ENCODE measurements around the gene DNAH3.
"Not testable (repeated sequence)": the region's sequence is repeated elsewhere in the genome, so short reads cannot be mapped to it uniquely, and the experiment has no call there.

The DNAH3 gene

DNA sequence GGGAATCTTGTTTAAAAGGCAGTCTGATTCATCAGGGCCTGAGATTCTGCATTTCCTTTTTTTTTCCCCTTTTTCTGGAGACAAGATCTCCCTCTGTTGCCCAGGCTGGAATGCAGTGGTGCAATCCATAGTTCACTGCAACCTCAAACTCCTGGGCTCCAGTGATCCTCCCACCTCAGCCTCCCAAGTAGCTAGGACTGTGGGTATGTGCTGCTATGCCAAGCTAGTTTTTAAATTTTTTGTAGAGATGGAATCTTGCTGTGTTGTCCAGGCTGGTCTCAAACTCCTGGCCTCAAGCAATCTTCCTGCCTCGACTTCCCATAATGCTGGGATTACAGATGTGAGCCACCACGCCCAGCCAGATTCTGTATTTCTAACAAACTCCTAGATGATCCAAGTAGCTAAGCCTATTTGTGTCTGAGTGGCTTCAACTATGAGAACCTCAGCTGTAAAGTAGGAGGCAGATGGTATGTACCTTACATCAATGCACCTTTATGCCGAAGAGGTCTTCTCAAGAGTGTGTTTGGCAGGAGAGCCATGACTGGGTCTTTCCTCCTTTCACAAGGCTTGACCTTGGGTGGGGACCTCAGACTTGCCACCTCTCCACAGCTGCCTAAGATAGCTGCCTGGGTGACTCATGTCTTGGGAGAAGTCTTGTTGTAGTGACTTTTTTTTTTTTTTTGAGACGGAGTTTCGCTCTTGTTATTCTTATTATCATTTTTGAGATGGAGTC, 18.8 kb upstream of the DNAH3 start:
- DNase-seq = no peak

DNA sequence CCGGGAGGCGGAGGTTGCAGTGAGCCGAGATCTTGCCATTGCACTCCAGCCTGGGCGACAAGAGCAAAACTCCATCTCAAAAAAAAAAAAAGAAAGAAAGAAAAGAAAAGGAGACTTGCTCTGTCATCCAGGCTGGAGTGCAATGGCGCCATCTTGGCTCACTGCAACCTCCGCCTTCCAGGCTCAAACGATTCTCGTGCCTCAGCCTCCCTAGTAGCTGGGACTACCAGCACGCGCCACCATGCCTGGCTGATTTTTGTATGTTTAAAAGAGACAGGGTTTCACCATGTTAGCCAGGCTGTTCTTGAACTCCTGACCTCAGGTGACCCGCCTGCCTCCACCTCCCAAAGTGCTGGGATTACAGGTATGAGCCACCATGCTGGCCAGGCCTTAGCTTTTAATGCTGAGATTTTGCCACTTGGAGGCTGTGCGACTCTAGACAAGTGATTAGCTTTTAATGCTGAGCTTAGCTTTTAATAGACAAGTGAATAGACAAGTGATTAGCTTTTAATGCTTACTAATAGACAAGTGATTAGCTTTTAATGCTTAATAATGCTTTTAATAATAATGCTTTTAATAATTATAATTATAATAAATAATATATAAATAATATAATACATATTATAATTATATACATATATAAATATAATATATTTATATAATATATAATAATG, 17.4 kb upstream of the DNAH3 start:
- no peak for DNase-seq

DNA sequence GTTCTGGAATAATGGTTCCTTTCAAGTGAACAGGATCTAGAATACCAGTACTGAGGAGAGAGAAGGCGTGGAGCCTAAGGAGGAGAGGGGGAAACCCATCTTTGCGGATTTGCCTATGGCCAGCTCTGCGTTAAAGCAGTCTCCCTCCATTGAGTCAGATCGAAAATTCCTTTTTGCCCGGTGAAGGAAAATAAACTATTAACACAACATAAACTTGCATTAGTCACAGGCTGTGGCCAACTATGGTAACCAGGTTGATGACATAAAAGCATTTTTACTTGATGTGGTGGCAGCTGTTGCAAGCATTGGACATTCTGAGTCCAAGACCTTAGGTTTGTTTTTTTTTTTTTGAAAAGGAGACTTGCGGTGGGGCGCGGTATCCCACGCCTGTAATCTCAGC, 16.7 kb upstream of the DNAH3 start:
- no peak for DNase-seq

DNA sequence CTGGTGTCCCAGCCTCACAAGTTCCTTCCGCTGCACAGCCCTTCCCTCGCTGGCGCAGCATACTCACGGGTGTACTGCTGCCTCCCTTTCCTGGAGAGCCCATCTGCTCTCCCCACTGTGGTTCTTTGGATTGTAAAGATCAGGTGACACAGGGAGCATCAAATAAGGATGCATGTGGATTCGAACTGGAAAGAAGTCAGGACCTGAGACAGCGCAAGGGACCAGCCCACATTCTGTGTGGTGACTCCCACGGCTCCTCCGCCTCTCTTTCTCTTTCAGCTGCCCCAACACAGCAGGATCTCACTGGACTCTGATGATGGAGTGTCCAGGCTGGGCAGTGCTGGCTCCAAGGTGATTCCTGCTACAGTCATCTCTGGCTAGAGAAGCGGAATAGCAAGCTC, 15.9 kb upstream of the DNAH3 start:
- no peak for DNase-seq

DNA sequence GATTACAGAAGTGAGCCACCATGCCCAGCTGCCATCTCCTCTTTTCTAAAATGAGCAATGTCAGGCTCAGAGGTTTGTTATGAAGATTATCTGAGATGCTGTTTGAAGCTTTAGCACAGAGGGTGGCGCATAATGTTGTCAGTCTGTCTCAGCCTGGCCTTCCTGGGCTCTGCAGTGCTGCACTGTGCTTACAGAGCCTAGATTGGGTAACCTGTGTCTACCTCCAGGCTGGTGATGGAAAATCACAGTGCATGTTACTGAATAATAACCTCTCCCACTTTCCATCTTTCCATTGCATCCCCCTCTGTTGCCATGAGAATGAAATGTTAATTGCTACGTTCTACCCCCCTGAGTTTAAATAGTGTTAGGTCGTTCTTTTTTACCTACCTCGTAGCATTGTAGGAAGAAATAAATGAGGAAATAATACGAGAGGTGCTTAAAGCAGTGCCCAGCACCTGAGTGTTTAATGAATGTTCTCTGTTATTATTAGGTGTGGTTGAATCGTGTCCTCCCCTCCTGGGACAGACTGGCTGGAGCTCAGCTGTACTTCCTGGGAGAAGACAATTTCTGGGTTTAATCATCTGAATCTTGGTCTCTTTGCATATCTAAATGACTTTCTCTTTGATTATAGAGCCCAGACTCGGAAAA, 14.0 kb upstream of the DNAH3 start:
- DNase-seq = peak in 1 of 51 donors; percentile 19

DNA sequence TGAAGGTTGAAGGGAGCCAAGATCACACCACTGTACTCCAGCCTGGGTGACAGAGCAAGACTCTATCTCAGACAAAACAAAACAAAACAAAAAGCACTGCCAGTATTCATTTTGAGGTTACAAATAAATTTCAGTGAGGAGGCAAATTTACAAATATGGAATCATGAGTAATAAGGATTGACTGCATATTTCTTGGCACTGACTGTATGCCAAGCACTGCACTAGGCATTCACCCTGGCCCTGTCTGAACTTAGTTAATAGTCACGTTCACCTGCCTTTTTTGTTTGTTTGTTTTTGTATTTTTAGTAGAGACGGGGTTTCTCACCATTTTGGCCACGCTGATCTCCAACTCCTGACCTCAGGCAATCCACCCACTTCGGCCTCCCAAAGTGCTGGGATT, 12.9 kb upstream of the DNAH3 start:
- DNase-seq = no peak

DNA sequence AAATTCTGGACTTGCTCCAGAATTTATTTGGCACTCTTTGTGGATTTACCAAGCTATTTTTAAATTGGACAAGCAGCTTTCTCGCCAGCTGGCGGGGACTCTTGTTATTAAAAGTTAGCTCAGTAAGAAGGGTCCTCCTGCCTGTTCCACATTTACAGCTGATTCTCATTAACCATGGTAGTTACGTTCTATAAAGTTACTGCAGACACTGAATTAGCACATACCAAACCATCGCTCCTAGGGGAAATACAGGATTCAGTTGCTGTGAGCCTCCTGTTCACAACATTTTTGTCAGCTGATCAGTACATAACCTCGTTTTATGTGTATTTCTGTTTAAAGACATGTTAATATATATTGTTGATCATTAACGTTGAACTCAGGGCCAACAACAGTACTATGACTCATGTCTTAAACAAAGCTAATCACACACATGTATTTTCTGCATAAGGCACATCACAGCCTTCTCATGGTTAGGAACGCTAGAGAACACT, 12.1 kb upstream of the DNAH3 start:
- peak in 1 of 51 donors; percentile 5 for DNase-seq

DNA sequence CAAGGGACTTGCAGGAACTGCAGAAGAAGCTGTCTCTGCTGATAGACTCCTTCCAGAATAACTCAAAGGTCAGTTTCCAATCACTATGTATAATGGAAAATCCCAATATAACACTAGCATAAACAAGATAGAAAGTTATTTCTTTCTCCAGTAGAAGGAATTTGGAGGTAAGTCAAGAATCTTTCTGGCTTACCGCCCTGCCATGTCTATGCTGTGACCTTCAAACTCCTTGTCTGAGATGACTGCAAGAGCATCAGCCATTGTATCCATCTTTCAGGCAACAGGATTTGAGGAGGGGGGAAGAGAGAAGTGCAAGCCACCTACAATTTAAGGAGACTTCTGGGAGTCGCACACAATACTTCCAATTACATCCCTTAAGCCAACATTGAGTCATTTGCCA, 10.6 kb upstream of the DNAH3 start:
- no peak for DNase-seq

DNA sequence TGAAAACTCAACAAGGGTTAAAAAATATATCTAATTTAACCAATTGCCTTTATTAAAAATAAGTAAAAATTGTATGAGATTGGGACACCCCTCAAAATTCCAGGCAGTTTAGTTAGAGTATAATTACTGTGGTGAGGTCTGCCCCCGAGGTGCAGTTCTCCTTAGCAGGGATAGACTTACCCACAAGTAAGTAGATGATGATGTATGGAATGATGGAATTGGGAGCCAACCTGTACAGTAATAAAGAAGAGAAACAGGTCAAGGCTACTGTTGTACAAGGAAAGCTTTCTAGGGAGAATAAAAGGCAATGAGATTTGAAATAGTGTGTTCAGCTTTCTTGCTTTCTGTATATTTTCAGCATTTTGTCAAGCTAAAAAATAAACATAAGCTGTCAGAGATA, 9.6 kb upstream of the DNAH3 start:
- no peak for DNase-seq

DNA sequence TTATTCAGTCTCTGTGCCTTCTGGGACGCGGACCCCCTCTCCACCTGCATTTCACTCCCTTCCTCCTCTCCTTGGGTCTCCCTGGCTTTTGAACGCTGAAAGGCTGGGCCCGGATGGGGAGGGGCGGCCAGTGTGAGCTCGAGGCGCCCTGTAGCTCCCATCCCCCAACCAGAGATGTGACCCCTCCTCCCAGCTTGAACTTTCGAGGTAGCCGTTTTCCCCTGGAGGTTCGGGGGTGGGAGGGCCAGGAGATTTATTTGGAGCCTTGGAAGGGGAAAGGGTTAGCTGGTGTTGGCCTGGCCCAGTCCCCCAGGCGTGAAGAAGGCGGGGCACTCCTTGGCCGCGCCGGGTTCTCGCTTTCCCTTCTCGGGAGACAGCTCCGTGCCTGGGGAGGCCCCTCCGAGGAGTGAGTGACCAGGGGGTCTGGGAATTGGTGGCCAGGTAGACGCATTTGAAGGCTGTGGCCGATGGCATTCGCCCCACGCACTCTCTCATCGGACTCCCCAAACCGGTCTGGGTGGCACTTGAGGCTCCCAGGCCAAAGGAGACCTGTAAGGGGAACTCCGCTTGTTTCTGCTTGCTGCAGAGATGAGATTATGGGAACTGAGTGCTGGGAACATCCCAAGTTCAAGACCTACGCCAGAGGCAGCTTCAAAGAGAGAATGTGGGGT, 8.8 kb upstream of the DNAH3 start:
- DNase-seq = peak in 7 of 51 donors; percentile 3 to 22 (median 19)

DNA sequence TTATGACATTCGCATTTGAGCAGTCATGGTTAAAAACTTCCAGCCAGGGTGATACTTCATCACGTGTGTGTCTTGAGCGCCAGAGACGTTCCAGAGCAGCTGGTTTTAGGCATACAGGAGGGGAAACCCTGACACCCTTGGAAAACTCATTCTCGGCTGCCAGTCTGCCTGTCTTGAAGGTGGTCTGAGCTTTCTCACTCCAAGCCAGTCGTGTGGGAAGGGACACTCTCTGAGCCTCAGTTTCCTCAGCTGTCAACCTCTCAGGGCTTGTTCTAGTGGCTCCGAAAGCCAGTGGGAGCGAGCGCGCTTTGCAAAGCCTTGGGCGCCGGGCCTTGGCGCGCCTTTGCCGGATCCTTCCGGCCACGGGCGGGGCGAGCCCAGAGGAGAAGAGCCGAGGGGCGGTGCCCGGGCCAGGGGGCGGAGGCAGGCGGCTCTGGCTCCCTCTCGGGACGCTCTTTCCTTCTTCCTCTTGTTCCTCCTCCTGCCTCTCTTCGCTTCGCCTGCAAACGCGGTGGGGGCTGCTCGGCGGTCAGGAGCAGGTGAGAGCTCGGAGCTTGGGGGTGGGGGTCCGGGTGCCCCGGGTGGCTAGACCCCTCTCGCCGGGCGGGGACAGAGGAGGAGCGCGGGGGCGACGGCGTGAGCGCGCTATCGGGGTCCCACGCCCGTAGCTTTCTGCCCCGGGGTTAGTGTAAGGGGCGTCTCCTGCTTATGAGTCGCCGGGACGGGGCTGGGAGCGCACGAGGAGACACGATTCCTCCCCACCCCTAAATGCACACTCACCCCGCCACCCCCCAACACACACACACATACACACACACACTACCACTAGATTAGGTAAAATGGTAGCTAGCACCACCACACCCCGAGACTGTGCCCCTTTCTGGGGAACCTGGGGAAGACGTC, 7.8 kb upstream of the DNAH3 start, which contains the start of gene LDAF1:
Gene LDAF1, plus strand, starts transcription at position 467 of the 903 bp plus-strand sequence. CDS start 2,509 bp downstream, outside the sequence.
- peak in 37 of 51 donors; percentile 3 to 59 (median 26) for DNase-seq

DNA sequence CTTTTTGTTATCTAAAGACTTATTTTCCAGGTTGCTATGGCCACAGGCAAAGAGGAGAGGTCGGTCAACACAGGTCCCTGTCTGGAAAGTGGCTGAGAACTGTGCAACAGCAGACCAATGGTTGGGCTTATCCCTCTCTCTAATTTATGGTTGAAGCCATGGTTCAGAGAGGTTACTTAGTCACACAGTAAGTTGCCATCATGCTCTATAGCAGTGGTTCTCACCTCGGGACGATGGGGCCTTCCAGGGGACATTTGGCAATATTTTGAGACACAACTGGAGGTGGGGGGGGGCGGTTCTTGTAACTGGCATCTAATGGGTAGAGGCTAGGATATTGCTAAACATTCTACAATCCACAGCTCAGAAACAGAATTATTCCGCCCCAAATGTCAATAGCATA, 7.0 kb upstream of the DNAH3 start:
- no peak for DNase-seq

DNA sequence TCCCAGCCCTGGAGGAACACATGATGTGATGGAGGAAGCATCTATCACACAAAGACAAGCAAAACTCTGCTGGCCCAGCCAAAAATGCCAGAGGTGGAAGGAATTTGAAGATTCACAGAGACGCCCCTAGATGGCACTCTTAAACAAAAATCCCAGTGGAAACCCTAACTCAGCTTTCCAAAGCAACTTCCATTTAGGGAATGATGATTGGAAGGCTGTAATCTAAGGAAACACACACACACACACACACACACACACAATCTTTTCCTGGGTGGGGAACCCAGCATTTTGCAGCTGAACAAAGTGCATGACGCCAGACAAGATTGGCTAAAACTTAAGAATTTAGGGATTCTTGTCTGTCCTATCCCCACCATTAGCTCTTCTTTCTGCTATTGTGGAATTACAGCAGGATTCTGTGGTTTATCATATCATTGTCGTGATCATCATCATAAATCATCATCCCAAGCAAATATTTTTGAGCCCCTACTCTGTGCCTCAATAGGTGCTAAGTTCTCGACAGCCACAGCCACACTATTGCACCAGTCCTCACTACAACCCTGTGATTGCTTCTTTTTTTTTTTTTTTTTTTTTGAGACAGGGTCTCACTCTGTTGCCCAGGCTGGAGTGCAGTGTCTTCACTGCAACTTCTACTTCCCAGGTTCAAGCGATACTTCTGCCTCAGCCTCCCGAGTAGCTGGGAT, 6.3 kb upstream of the DNAH3 start:
- DNase-seq = peak in 23 of 51 donors; percentile 1 to 47 (median 9)

DNA sequence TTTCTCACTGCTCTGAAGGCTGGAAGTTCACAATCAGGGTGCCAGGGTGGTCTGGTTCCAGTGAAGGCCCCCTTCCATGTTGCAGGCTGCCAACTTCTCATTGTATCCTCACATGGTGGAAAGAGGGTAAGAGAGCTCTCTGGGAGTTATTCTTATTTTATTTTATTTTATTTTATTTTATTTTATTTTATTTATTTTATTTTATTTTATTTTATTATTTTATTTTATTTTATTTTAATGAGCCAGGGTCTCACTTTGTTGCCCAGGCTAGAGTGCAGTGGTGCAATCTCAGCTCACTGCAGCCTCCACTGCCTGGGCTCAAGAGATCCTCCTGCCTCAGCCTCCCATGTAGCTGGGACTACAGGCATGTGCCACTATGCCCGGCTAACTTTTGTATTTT, 5.4 kb upstream of the DNAH3 start:
- DNase-seq = not testable (repeated sequence)

DNA sequence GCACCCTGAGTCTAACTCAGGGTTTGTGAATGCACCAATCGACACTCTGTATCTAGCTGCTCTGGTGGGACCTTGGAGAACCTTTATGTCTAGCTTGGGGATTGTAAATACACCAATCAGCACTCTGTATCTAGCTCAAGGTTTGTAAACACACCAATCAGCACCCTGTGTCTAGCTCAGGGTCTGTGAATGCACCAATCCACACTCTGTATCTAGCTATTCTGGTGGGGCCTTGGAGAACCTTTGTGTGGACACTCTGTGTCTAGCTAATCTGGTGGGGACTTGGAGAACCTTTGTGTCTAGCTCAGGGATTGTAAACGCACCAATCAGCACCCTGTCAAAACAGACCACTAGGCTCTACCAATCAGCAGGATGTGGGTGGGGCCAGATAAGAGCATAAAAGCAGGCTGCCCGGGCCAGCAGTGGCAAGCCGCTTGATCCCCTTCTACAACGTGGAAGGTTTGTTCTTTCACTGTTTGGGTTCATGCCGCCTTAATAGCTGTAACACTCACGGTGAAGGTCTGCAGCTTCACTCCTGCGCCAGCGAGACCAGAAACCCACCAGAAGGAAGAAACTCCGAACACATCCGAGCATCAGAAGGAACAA, 2.6 kb upstream of the DNAH3 start:
- not testable (repeated sequence) for DNase-seq

DNA sequence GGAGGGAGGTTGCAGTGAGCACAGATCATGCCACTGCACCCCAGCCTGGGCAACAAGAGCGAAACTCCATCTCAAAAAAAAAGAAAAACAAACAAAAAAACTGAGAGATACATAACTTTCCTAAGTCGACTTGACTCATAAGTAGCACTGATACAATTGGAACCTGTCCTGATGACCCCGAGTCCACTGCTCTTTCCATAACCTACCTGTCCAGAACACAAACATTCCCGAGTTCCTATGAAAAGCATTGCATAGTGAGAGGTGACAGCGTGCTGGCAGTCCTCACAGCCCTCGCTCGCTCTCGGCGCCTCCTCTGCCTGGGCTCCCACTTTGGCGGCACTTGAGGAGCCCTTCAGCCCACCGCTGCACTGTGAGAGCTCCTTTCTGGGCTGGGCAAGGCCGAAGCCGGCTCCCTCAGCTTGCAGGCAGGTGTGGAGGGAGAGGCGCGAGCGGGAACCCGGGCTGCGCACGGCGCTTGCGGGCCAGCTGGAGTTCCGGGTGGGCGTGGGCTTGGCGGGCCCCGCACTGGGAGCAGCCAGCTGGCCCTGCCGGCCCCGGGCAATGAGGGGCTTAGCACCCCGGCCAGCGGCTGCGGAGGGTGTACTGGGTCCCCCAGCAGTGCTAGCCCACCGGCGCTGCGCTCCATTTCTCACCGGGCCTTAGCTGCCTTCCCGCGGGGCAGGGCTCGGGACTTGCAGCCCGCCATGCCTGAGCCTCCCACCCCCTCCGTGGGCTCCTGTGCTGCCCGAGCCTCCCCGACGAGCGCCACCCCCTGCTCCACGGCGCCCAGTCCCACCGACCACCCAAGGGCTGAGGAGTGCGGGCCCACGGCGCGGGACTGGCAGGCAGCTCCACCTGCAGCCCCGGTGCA, 1.7 kb upstream of the DNAH3 start:
- DNase-seq = not testable (repeated sequence)

DNA sequence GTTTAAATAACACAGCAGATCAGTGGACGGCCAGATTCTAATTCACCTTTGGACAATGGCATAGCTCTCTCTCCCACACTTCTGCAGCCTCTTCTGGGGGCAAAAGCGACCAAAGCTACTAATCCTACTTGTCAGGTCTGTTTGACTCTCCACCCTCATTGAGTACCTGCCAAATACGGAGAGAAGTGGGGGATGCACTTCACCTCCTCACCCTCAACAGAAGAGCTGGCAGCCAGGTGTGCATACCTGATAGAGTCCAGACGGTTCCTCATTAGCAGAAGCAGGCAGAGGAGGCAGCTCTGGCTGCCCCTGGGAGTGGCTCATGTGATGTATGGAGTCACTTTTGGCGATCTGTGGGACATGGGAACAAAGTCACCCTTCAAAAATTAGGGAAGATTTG, 4.9 kb downstream of the DNAH3 start:
- no peak for DNase-seq

DNA sequence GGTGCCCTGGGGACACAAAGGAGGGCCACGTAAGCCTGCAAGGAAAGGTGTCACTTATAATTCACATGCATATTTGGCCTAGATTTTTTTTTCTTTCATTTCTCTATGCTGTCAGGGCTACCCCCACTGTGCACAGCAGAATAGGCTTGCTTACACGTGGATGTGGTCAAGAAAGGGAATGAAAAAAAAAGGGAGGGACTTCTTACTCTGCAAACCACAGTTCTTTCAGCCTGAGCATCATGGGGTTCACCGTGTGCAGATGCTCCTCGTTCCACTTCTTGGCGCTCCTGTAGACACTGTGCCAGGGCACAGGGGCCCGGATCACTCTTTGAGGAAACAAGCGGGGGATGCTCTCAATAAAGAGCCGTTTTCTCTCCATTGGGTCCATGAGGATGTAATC, 16.6 kb downstream of the DNAH3 start:
- DNase-seq = no peak

DNA sequence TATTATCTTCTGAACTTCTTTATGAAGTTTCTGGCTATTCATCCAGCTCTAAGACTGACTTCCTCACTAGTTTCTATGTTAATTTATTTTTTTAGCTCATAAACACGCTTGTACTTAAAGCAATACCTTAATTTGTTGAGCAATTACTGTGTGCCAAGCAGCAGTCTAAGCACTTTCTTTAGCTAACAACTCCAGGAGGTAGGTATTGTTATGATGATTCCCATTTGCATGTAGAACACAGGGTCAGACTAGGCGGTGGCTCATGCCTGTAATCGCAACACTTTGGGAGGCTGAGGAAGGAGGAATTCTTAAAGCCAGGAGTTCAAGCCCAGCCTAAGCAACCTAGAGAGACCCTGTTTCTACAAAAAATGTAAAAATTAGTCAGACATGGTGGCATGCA, 19.8 kb downstream of the DNAH3 start:
- DNase-seq = no peak
